ENCODE results near the gene ISX.

Gene ISX

GRCh38 chr22:35114131-35114980 lies 48.4 kb downstream of the ISX start:
- no peak for DNase-seq

GRCh38 chr22:35115515-35115914 lies 49.6 kb downstream of the ISX start:
- no peak for DNase-seq

GRCh38 chr22:35116269-35116668 lies 50.3 kb downstream of the ISX start:
- no peak for DNase-seq

- no peak for DNase-seq
Observed at GRCh38 chr22:35116817-35117216, 50.9 kb downstream of the ISX start.

- DNase-seq: no peak
Observed at GRCh38 chr22:35119494-35119893, 53.5 kb downstream of the ISX start.

- no peak for DNase-seq
Observed at GRCh38 chr22:35124691-35125219, 58.8 kb downstream of the ISX start.

GRCh38 chr22:35126993-35127392 lies 61.0 kb downstream of the ISX start:
- no peak for DNase-seq

- DNase-seq: no peak
Observed at GRCh38 chr22:35128637-35129036, 62.7 kb downstream of the ISX start.

GRCh38 chr22:35131525-35132000 lies 65.6 kb downstream of the ISX start:
- DNase-seq: no peak

- DNase-seq: no peak
Observed at GRCh38 chr22:35132568-35132967, 66.6 kb downstream of the ISX start.

GRCh38 chr22:35133702-35134380 lies 67.9 kb downstream of the ISX start:
- DNase-seq: no peak

GRCh38 chr22:35134637-35135036 lies 68.7 kb downstream of the ISX start:
- DNase-seq: no peak

GRCh38 chr22:35135165-35135564 lies 69.2 kb downstream of the ISX start:
- DNase-seq: no peak
